HUES6 (cell line): ENCODE results near the gene DYNC1I2.
"Not testable (repeated sequence)": the region's sequence is repeated elsewhere in the genome, so short reads cannot be mapped to it uniquely, and the experiment has no call there.

Experiments
- H3K27ac ChIP-seq: 2 replicates; pipeline ENCODE4 v1.7.0; 2013; ENCODE audit warnings: low read depth, mild to moderate bottlenecking, low read length, inconsistent platforms
- H3K27me3 ChIP-seq: 2 replicates; pipeline ENCODE4 v1.6.1; 2013; ENCODE audit warnings: low read length; ENCODE audit not compliant: control insufficient read depth, insufficient read depth
- H3K36me3 ChIP-seq: 2 replicates; pipeline ENCODE4 v1.6.1; 2013; ENCODE audit warnings: low read length; ENCODE audit not compliant: control insufficient read depth, insufficient read depth
- H3K4me1 ChIP-seq: 2 replicates; pipeline ENCODE4 v1.6.1; 2013; ENCODE audit warnings: low read length; ENCODE audit not compliant: control insufficient read depth, insufficient read depth
- H3K4me3 ChIP-seq: 2 replicates; pipeline ENCODE4 v1.5.1; 2013; ENCODE audit warnings: low read depth, low read length
- H3K9ac ChIP-seq: one replicate; pipeline ENCODE4 v1.6.1; 2013; ENCODE audit warnings: mild to moderate bottlenecking, low read length
- H3K9me3 ChIP-seq: 2 replicates; pipeline ENCODE4 v1.6.1; 2013; ENCODE audit warnings: low read depth, low read length; ENCODE audit not compliant: control insufficient read depth, insufficient read depth

DYNC1I2 gene

GRCh38 chr2:171745806-171746205 is 58.5 kb downstream of the DYNC1I2 start:
- Histone ChIP-seq H3K36me3 (peaks cover 74% of the 10 kb centered on the region), H3K9ac (no peak overlapping the region), H3K4me3 (no peak overlapping the region), H3K27me3 (no peaks in the 10 kb centered on the region), H3K9me3 (no peaks in the 10 kb centered on the region), H3K4me1 (no peaks in the 10 kb centered on the region), H3K27ac (no peak overlapping the region)

GRCh38 chr2:171747371-171747770 is 60.1 kb downstream of the DYNC1I2 start:
- H3K4me3 ChIP-seq: no peak overlapping the region
- no peak overlapping the region for H3K9ac ChIP-seq
- H3K27ac ChIP-seq: no peak overlapping the region
- no peaks in the 10 kb centered on the region for H3K27me3 ChIP-seq
- H3K36me3 ChIP-seq: peaks cover 82% of the 10 kb centered on the region
- H3K9me3 ChIP-seq: no peaks in the 10 kb centered on the region
- no peaks in the 10 kb centered on the region for H3K4me1 ChIP-seq

GRCh38 chr2:171754254-171754939 is 67.1 kb downstream of the DYNC1I2 start:
- Histone ChIP-seq H3K9ac (no peak overlapping the region), H3K4me1 (no peaks in the 10 kb centered on the region), H3K27me3 (no peaks in the 10 kb centered on the region), H3K36me3 (peaks cover 49% of the 10 kb centered on the region), H3K9me3 (no peaks in the 10 kb centered on the region), H3K4me3 (no peak overlapping the region), H3K27ac (no peak overlapping the region)

- not testable (repeated sequence) for H3K27ac ChIP-seq, H3K9ac ChIP-seq, H3K27me3 ChIP-seq, H3K4me3 ChIP-seq, H3K9me3 ChIP-seq, H3K4me1 ChIP-seq
- H3K36me3 ChIP-seq: peaks cover 26% of the 10 kb centered on the region
Measured at GRCh38 chr2:171758762-171759161, 71.5 kb downstream of the DYNC1I2 start.

GRCh38 chr2:171761176-171761575 is 73.9 kb downstream of the DYNC1I2 start:
- H3K9me3 ChIP-seq: not testable (repeated sequence)

DNA sequence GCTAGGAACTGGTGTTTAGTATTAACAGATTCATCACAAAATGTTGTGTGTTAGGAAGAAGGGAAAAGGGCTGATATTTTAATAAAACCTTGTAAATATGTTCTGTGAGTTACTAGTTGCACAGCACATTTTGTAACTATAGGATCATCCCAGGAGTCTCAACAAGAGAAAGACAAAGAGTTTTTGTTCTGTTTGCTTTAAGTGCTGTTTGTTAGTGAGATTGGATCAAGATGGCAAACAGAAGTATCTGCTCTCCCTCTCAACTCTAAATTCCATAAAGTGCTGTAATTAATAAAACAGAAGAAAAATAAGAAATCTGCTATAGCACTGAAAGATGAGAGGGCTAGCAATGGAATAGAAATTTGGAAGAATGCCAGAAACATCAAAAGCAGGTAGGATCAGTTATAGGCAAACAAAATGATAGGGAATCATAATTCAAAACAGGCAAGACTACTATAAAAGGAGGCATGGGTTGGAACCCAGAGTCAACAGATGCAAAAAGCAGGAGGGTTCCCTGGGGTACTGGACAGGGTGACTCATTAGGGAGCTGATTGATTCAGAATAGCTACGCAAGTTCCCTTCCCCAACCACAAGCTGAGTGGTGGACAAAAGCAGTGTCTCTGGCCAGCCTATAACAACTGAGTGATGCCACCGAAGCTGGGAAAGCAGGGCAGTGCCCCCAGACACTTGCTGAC is 75.8 kb downstream of the DYNC1I2 start:
- Histone ChIP-seq H3K9ac (no peak overlapping the region), H3K36me3 (peaks cover 16% of the 10 kb centered on the region), H3K27me3 (no peaks in the 10 kb centered on the region), H3K4me3 (no peak overlapping the region), H3K9me3 (no peaks in the 10 kb centered on the region), H3K4me1 (no peaks in the 10 kb centered on the region), H3K27ac (no peak overlapping the region; the same call in 1 of the 2 replicates)

More at GRCh38 chr2:171761176-171761575, 73.9 kb downstream of the DYNC1I2 start:
- H3K9ac ChIP-seq, H3K27ac ChIP-seq, H3K27me3 ChIP-seq, H3K4me3 ChIP-seq, H3K4me1 ChIP-seq: not testable (repeated sequence)
- peaks cover 16% of the 10 kb centered on the region for H3K36me3 ChIP-seq

- Histone ChIP-seq H3K4me1 (no peaks in the 10 kb centered on the region), H3K36me3 (peaks cover 16% of the 10 kb centered on the region), H3K9ac (no peak overlapping the region), H3K27me3 (no peaks in the 10 kb centered on the region), H3K27ac (no peak overlapping the region), H3K9me3 (no peaks in the 10 kb centered on the region), H3K4me3 (no peak overlapping the region)
Measured at GRCh38 chr2:171763602-171764001, 76.3 kb downstream of the DYNC1I2 start.

- Histone ChIP-seq H3K36me3 (no peaks in the 10 kb centered on the region), H3K27ac (no peak overlapping the region), H3K27me3 (no peaks in the 10 kb centered on the region), H3K4me3 (no peak overlapping the region), H3K4me1 (no peaks in the 10 kb centered on the region), H3K9me3 (peaks cover 26% of the 10 kb centered on the region), H3K9ac (no peak overlapping the region)
Measured at GRCh38 chr2:171771463-171771862, 84.2 kb downstream of the DYNC1I2 start.

DNA sequence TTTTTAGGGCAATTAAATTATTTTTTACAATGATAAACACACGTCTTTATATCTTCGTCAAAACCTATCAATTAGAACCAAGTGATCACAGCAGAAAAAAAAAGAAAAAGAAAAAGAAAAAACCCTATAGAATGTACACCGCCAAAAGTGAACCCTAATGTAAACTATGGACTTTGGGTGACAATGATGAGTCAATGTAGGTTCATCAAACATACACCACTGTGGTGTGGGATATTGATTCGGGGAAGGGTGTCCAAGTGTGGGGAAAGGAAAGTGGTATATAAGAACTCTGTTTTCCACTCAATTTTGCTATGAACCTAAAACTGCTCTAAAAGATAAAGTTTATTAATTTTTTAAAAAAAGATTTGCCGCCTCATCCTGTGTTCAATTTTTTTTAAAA is 85.1 kb downstream of the DYNC1I2 start:
- H3K4me1 ChIP-seq: no peaks in the 10 kb centered on the region
- H3K36me3 ChIP-seq: no peaks in the 10 kb centered on the region
- H3K9ac ChIP-seq: no peak overlapping the region
- H3K9me3 ChIP-seq: peaks cover 31% of the 10 kb centered on the region
- H3K4me3 ChIP-seq: no peak overlapping the region
- no peak overlapping the region for H3K27ac ChIP-seq
- no peaks in the 10 kb centered on the region for H3K27me3 ChIP-seq

DNA sequence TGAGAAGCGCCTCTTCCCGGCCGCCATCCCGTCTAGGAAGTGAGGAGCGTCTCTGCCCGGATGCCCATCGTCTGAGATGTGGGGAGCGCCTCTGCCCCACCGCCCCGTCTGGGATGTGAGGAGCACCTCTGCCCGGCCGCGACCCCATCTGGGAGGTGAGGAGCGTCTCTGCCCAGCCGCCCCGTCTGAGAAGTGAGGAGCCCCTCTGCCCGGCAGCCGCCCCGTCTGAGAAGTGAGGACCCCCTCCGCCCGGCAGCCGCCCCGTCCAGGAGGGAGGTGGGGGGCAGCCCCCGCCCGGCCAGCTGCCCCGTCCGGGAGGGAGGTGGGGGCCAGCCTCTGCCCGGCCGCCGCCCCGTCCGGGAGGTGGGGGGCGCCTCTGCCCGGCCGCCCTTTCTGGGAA is 87.3 kb downstream of the DYNC1I2 start:
- H3K9ac ChIP-seq, H3K27me3 ChIP-seq, H3K4me3 ChIP-seq, H3K4me1 ChIP-seq, H3K27ac ChIP-seq, H3K36me3 ChIP-seq: not testable (repeated sequence)
- peaks cover 41% of the 10 kb centered on the region for H3K9me3 ChIP-seq

DNA sequence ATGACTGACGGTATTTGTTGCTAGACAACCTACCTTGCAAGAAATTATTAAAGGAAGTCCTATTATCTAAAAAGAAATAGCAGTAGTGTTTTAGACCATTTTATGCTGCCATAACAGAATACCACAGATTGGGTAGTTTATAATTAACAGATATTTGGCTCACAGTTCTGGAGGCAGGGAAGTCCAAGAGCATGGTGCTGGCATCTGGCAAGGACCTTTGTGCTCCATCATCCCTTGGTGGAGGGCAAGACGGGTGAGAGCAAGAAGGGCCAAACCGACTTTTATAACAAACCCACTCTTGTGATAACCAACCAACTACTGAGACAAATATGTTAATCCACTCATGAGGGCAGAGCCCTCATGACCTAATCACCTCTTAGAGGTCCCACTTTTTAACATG is 91.2 kb downstream of the DYNC1I2 start:
- Histone ChIP-seq H3K4me1 (no peaks in the 10 kb centered on the region), H3K27me3 (no peaks in the 10 kb centered on the region), H3K36me3 (0 out of 2 replicates have a peak, but pooled peaks cover 4% of the 10 kb centered on the region), H3K4me3 (no peak overlapping the region), H3K9me3 (peaks cover 35% of the 10 kb centered on the region), H3K9ac (no peak overlapping the region), H3K27ac (no peak overlapping the region)
